Skeletal muscle satellite cell (primary cell): ENCODE data around the gene CACNB4. TPM values are rescaled to one million over a fixed set of nuclear protein-coding genes. Genes with fewer than 3 reads are reported as not detected.
"Not testable (repeated sequence)": the region's sequence is repeated elsewhere in the genome, so short reads cannot be mapped to it uniquely, and the experiment has no call there.

Experiments used
- H3K27me3 ChIP-seq: 2 replicates; pipeline ENCODE4 v1.7.0; 2013; ENCODE audit warnings: low read length; ENCODE audit not compliant: control insufficient read depth, insufficient read depth
- H3K36me3 ChIP-seq: 2 replicates; pipeline ENCODE4 v1.7.0; 2013; ENCODE audit warnings: mild to moderate bottlenecking, control low read depth, low read length; ENCODE audit not compliant: insufficient read depth
- H3K4me1 ChIP-seq: 2 replicates; pipeline ENCODE4 v1.7.0; 2013; ENCODE audit warnings: low read length; ENCODE audit not compliant: control insufficient read depth, insufficient read depth
- H3K4me2 ChIP-seq: 2 replicates; pipeline ENCODE4 v1.7.0; 2013; ENCODE audit warnings: mild to moderate bottlenecking, low read length
- H3K4me3 ChIP-seq: 2 replicates; pipeline ENCODE4 v1.7.0; 2013; ENCODE audit warnings: low read length
- H3K9ac ChIP-seq: 2 replicates; pipeline ENCODE4 v1.7.0; 2013; ENCODE audit warnings: mild to moderate bottlenecking, low read depth, low read length, moderate library complexity
- H3K9me3 ChIP-seq: replicated peaks from 2 replicates; pipeline ENCODE4 v1.7.0; 2013; ENCODE audit warnings: mild to moderate bottlenecking, control low read depth, low read length
- total RNA-seq: library from RNA; depleted of rRNA; stranded (reverse); fragments of >200 nt; gene quantifications from 2 replicates; pipeline ENCODE4 v1.2.3, GENCODE V29; 2012; rRNA removed

Gene CACNB4
- total RNA-seq = 0.25 and 0.44 TPM in 2 replicates

DNA sequence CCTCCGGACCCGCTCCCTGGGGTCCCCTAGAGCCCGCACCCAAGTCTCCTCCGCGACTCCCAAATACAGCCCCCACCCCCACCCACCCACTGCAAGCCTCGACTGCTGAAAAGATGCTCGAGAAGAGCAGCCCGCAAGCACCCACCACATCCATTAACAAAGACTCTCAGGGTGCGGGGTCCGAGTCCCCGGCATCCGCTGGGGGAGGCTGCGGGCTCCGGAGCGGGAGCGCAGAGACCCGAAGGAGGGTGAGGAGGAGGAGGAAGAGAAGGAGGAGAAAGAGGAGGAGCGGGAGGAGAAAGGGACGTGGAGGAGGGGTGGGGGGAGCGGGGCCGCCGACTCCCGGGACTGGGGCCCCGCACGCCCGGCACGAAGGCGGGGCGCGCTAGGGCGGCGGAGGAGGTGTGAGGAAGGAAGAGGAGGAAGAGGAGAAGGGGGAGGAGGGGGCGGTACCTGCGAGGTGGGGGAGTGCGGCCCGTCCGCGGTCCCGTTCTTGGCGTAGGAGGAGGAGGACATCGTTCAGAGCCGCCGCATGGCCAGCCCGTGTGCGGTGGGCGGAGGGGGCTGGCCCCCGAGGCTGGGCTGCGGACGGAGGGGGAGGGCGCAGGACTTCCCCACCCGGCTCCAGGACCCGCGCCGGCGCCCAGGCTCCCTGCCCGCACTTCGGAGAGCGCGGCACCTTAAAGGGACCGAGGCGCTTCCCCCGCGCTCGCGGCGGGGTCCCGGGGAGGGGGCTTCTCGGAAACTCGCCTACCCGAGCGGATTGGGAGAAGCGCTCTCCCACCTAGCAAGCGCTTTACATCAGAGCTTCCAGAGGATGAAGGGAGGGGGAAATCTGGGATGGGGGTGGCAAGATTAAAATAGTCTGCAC is at the start of gene CACNB4:
Gene CACNB4 (minus strand): TSS at position 549 of the 871 bp plus-strand sequence.
- Histone ChIP-seq H3K4me3 (peak within 1 kb of the TSS; percentile 51), H3K9ac (peak within 1 kb of the TSS; percentile 19), H3K36me3 (no peaks in the 10 kb centered on the region), H3K4me2 (peak within 1 kb of the TSS; percentile 77), H3K9me3 (no peaks in the 10 kb centered on the region), H3K27me3 (peaks cover 68% of the 10 kb centered on the region), H3K4me1 (peaks cover 25% of the 10 kb centered on the region)

DNA sequence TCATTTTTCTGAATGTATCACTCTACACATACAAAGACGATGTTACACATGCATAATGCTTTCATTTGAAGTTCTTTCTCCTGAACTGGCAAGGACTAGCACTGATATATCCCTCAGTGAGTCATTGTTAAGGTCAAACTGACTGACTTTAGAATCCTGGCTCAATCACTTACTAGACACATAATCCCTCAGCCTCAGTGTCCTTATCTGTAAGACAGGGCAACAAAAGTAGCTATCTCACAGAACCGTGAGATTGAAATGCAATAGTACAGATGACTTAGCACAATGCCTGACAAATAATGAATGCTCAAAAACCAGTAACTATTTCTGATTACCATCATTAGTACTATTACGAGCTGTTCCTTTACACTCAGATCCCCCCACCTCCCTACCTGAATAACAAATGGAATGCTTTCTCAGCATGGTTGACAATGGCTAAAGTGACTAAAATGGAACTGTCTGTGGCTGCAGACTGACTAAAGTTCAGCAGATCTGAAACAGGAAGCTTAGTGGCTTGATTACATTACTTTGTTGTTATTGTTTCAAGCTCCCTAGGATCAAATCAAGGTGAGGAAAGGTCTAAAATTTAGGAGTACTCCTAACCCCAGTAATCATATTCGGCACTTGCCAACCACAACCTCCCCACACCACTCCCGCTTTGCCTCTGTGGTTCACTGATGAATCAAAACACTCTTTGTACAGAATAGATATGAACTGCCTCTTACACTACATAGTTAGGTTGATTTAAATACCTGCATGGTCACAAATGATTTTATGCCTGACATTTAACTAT is 35.8 kb upstream of the CACNB4 start:
- Histone ChIP-seq H3K9me3 (no peaks in the 10 kb centered on the region), H3K4me3 (no peak overlapping the region), H3K36me3 (peaks cover 3% of the 10 kb centered on the region), H3K4me2 (peak overlapping the region; percentile 13), H3K9ac (no peak overlapping the region), H3K27me3 (no peaks in the 10 kb centered on the region), H3K4me1 (peaks cover 12% of the 10 kb centered on the region)

DNA sequence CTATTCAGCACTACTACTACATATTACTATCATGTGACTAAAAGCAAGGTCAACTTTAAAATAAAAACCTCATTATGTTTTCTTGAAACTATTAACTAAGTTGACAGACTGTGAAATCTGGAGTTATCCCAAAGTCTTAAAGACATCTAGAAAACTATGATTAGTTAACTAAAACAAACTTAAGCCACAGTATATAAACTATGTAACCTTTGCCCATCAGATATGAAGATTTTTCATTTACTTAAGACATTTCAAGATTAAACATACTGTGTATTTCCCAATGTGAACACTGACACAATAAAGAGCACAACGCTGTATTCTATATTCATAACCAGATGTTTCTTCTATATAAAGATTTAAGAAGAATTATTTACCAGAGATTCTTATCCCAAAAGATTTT is 33.5 kb upstream of the CACNB4 start:
- Histone ChIP-seq H3K4me3 (no peak overlapping the region), H3K4me1 (peaks cover 12% of the 10 kb centered on the region), H3K9me3 (no peaks in the 10 kb centered on the region), H3K4me2 (no peak overlapping the region), H3K9ac (no peak overlapping the region), H3K27me3 (no peaks in the 10 kb centered on the region), H3K36me3 (peaks cover 9% of the 10 kb centered on the region)

DNA sequence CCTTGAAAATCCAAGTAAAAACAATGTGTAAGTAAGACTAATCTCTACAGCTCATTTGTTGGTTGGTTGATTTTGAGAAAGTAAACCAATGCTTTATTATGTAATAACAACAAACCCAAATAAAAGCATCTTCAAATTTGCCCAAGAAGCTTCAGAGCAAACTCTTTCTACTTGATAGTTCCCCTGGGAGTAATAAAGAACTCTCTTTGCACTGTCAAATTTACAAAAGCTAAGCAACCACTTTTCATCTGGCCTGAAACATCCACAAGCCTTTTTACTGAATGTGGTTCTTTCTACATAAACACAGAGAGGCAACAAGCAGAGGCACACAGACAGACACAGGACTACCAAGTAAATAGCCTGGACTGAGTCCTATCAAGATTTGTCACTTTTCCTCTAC is 28.8 kb upstream of the CACNB4 start:
- Histone ChIP-seq H3K27me3 (no peaks in the 10 kb centered on the region), H3K9me3 (no peaks in the 10 kb centered on the region), H3K36me3 (peaks cover 24% of the 10 kb centered on the region), H3K9ac (no peak overlapping the region), H3K4me1 (no peaks in the 10 kb centered on the region), H3K4me2 (no peak overlapping the region), H3K4me3 (no peak overlapping the region)

DNA sequence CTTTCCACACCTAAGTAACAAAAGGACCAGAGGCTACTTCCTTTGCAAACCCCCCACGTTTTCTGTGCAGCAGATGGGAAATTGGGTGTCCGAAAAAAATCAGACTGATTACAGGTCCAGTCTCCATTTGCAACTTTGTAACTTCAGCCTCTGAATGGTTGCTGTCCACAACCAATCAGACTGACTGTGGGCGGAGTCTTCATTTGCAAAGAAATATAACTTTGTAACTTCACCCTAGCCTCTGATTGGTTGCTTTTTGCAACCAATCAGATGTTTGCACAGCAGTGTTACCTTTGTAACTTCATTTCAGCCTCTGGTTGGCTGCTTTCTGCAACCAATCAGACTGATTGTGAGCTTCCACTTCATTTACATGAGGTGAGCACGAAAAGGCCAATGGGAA is 27.8 kb upstream of the CACNB4 start:
- H3K4me2 ChIP-seq = no peak overlapping the region
- no peak overlapping the region for H3K9ac ChIP-seq
- H3K4me1 ChIP-seq = no peaks in the 10 kb centered on the region
- H3K27me3 ChIP-seq = no peaks in the 10 kb centered on the region
- no peak overlapping the region for H3K4me3 ChIP-seq
- no peaks in the 10 kb centered on the region for H3K9me3 ChIP-seq
- peaks cover 24% of the 10 kb centered on the region for H3K36me3 ChIP-seq

DNA sequence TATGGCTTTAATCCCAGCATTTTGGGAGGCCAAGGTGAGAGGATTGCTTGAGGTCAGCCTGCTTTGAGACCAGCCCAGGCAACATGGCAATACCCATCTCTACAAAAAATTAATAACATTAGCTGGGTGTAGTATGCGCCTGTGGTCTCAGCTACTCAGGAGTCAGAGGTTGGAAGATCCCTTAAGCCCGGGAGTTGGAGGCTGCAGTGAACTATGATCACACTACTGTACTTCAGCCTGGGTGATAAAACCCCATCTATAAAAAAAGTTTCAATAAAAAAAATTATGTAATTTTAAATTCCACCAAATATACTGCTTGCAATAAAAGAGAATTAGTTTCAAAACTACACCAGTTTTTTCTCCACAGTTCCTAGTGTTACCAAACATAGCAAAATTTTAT is 23.3 kb upstream of the CACNB4 start:
- no peaks in the 10 kb centered on the region for H3K27me3 ChIP-seq
- peaks cover 24% of the 10 kb centered on the region for H3K36me3 ChIP-seq
- H3K4me3 ChIP-seq = no peak overlapping the region
- H3K9ac ChIP-seq = no peak overlapping the region
- H3K4me2 ChIP-seq = no peak overlapping the region
- no peaks in the 10 kb centered on the region for H3K9me3 ChIP-seq
- no peaks in the 10 kb centered on the region for H3K4me1 ChIP-seq

DNA sequence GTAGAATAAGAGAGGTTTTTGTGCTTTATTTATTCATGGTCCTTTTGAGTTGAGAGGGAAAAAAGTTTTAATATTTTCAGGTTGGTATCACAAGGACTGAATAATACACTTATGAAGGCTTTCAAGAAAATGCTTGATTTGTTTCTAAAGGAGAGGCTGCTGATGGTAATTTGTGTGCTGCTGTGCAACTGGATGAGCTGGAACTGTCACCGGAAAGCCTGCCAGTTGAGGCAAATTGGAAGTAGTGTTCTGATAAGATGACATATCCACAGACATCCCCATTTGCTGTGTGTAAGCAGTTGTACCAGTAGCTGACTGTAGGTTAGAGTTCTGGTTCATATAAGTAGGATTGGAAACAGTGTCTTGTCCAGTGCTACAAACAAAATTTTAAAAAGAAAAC is 21.6 kb upstream of the CACNB4 start:
- peaks cover 20% of the 10 kb centered on the region for H3K36me3 ChIP-seq
- no peak overlapping the region for H3K9ac ChIP-seq
- H3K27me3 ChIP-seq = no peaks in the 10 kb centered on the region
- H3K9me3 ChIP-seq = no peaks in the 10 kb centered on the region
- no peak overlapping the region for H3K4me2 ChIP-seq
- H3K4me3 ChIP-seq = no peak overlapping the region
- no peaks in the 10 kb centered on the region for H3K4me1 ChIP-seq

DNA sequence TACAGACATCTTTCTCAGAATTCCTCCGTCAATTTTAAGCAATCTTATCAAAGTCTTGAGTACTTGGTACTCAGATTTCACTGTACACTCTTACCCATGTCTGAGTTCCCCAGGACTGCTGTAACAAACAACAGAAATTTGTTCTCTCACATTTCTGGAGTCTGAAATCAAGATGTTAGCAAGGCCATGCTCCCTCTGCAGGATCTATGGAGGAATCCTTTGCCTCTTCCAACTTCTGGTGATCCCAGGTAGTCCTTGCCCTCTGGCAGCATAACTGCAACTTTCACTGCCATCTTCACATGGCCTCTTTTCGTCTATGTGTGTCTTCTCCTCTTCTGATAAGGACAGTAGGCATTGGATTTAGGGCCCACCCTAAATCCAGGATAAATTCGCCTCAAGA is 17.1 kb upstream of the CACNB4 start:
- Histone ChIP-seq H3K9ac (no peak overlapping the region), H3K36me3 (peaks cover 9% of the 10 kb centered on the region), H3K4me2 (no peak overlapping the region), H3K4me1 (no peaks in the 10 kb centered on the region), H3K9me3 (no peaks in the 10 kb centered on the region), H3K4me3 (no peak overlapping the region), H3K27me3 (no peaks in the 10 kb centered on the region)

DNA sequence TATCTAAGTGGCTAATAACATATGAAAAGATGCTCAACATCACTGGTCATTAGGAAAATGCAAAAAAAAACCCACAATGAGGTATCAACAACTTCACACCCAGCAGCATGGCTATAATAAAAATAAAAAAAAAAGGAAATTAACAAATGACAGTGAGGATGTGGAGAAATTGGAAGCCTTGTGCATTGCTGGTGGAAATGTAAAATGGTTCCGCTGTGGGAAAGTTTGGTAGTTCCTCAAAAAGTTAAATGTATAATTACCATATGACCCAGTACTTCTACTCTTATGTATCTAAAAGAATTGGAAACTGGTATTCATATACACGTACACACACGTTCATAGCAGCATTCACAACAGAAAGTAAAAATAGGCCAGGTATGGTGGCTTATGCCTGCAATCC is 15.5 kb upstream of the CACNB4 start:
- H3K4me3 ChIP-seq = no peak overlapping the region
- no peaks in the 10 kb centered on the region for H3K4me1 ChIP-seq
- H3K36me3 ChIP-seq = no peaks in the 10 kb centered on the region
- H3K9ac ChIP-seq = no peak overlapping the region
- no peaks in the 10 kb centered on the region for H3K27me3 ChIP-seq
- no peaks in the 10 kb centered on the region for H3K9me3 ChIP-seq
- H3K4me2 ChIP-seq = no peak overlapping the region

DNA sequence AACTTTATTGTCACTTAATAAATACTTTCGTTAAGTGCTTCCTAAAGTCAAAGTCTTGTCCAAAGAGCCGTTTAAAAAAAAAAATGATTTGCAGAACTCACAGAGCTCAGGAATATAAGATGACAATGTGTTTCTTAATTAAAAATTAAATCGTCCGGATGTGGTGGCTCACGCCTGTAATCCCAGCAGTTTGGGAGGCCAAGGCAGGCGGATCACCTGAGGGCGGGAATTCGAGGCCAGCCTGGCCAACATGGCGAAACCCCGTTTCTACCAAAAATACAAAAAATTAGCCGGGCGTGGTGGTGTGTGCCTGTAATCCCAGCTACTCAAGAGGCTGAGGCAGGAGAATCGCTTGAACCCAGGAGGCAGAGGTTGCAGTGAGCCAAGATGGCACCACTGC is 8.3 kb upstream of the CACNB4 start:
- not testable (repeated sequence) for H3K4me3 ChIP-seq, H3K9ac ChIP-seq, H3K4me2 ChIP-seq, H3K4me1 ChIP-seq, H3K9me3 ChIP-seq, H3K27me3 ChIP-seq, H3K36me3 ChIP-seq

DNA sequence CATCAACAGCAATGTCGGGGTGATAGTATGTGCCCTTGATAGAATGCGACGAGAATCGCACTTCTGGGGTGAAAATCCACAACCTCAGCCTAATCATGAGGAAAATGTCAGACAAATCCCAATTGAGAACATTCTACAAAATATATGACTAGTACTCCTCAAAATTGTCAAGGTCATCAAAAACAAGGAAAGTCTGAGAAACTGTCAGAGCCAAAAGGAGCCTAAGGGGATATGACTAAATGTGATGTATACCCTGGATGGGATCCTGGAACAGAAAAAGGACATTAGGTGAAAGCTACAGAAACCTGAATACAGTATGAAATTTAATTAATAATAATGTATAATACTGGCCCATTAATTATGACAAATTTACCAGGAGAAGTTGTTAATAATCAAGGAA is 7.6 kb upstream of the CACNB4 start:
- Histone ChIP-seq H3K9me3 (no peaks in the 10 kb centered on the region), H3K27me3 (peaks cover 10% of the 10 kb centered on the region), H3K4me2 (no peak overlapping the region), H3K4me1 (no peaks in the 10 kb centered on the region), H3K36me3 (no peaks in the 10 kb centered on the region), H3K4me3 (no peak overlapping the region), H3K9ac (no peak overlapping the region)
